Caco-2 (cell line): ENCODE results near the gene CCDC117. TPM values are rescaled to one million over a fixed set of nuclear protein-coding genes. Genes with fewer than 3 reads are reported as not detected.
"Not testable (repeated sequence)": the region's sequence is repeated elsewhere in the genome, so short reads cannot be mapped to it uniquely, and the experiment has no call there.

ENCODE experiments used
- BruUV-seq: library from RNA; stranded (reverse); fragments of 400-500 nt; replicated peaks from 2 replicates; lab custom pipeline; 2021; lab: Mats Ljungman, UMichigan
- CTCF ChIA-PET: fragments of 300-600 bp; sonication (Branson Sonifier 250); formaldehyde crosslinking; loops from one replicate; lab custom pipeline; 2022; ENCODE audit warnings: antibody characterized with exemption; lab: Charles Lee
- POLR2A ChIA-PET: fragments of 300-600 bp; sonication (Branson Sonifier 250); formaldehyde crosslinking; loops from one replicate; lab custom pipeline; 2022; ENCODE audit warnings: antibody characterized with exemption; lab: Charles Lee
- DNase-seq, 2 experiments: peaks; one replicate each; pipeline versions ENCODE4 v3.0.0 to v3.0.0-alpha.2; 2020 to 2022
- H3K27me3 ChIP-seq: replicated peaks from 2 replicates; pipeline ENCODE4 v1.6.0; 2011; ENCODE audit warnings: low read length; ENCODE audit not compliant: control insufficient read depth, insufficient read depth
- H3K36me3 ChIP-seq: 2 replicates; pipeline ENCODE4 v1.5.1; 2011; ENCODE audit warnings: low read length; ENCODE audit not compliant: control insufficient read depth, insufficient read depth
- H3K4me1 ChIP-seq: fragments of 250-450 bp; sonication (Bioruptor Pico); 2 replicates; pipeline ENCODE4 v1.5.1; 2020; ENCODE audit warnings: mild to moderate bottlenecking
- H3K4me3 ChIP-seq: 2 replicates; pipeline ENCODE4 v1.5.1; 2011; ENCODE audit warnings: low read depth, mild to moderate bottlenecking, control low read depth, low read length
- H3K9me3 ChIP-seq: fragments of 250-450 bp; sonication (Bioruptor Pico); 2 replicates; pipeline ENCODE4 v1.5.1; 2020; ENCODE audit warnings: mild to moderate bottlenecking, moderate library complexity
- H3K27ac Mint-ChIP-seq: one replicate; pipeline ENCODE4 v1.8.0; 2022; ENCODE audit warnings: mixed read lengths; ENCODE audit not compliant: unreplicated experiment
- H3K27me3 Mint-ChIP-seq: one replicate; pipeline ENCODE4 v1.8.0; 2022; ENCODE audit warnings: mixed read lengths; ENCODE audit not compliant: insufficient read depth, unreplicated experiment
- H3K36me3 Mint-ChIP-seq: one replicate; pipeline ENCODE4 v1.8.0; 2022; ENCODE audit warnings: mild to moderate bottlenecking, mixed read lengths; ENCODE audit not compliant: insufficient read depth, unreplicated experiment
- H3K4me1 Mint-ChIP-seq: one replicate; pipeline ENCODE4 v1.8.0; 2022; ENCODE audit warnings: low read depth, mixed read lengths; ENCODE audit not compliant: unreplicated experiment
- H3K4me3 Mint-ChIP-seq: one replicate; pipeline ENCODE4 v1.8.0; 2022; ENCODE audit warnings: mild to moderate bottlenecking, moderate library complexity, mixed read lengths; ENCODE audit not compliant: unreplicated experiment
- H3K9me3 Mint-ChIP-seq: one replicate; pipeline ENCODE4 v1.8.0; 2022; ENCODE audit warnings: mixed read lengths; ENCODE audit not compliant: unreplicated experiment
- CTCF ChIP-seq, 2 experiments: fragments of 200-600 bp in 1 of 2; IDR thresholded peaks; 1 replicate in 1 of 2; 2 replicates in 1 of 2; pipeline versions ENCODE4 v1.5.1 to v1.8.0; 2011 to 2022; ENCODE audit warnings: antibody characterized with exemption in 1 of 2, control low read depth in 1 of 2, inconsistent platforms in 1 of 2, low read depth in 1 of 2, low read length in 1 of 2, mild to moderate bottlenecking in 1 of 2, moderate library complexity in 1 of 2; ENCODE audit not compliant: insufficient read depth in 1 of 2, severe bottlenecking in 1 of 2, unreplicated experiment in 1 of 2
- intact Hi-C: fragments of 100-400 bp; cut with micrococcal nuclease; formaldehyde crosslinking; loops from one replicate; pipeline ENCODE4 v1.10.0; 2022; ENCODE audit not compliant: unreplicated experiment
- total RNA-seq: library from RNA; stranded (reverse); gene quantifications from 2 replicates; pipeline ENCODE4 v1.2.3, GENCODE V29; 2022

The CCDC117 gene
- total RNA-seq, 1 experiment from 2014 or later = 27.8 TPM

- H3K9me3 Mint-ChIP-seq = no peaks in the 10 kb centered on the region
- intact Hi-C loops = loop anchor here (1.0 kb wide), 2 partner anchors 15 to 24 kb away; no protein-coding TSS in a partner anchor
- H3K36me3 Mint-ChIP-seq = peaks cover 12% of the 10 kb centered on the region
- no peak for TF ChIP-seq CTCF (IDR thresholded peaks at IDR 0.05; ENCODE audit: insufficient read depth in 1 of 2, low read depth in 1 of 2, low read length in 1 of 2, severe bottlenecking in 1 of 2, unreplicated experiment in 1 of 2)
- peak; percentile 65 to 73 for DNase-seq
- Histone ChIP-seq H3K4me1 (peaks cover 58% of the 10 kb centered on the region), H3K9me3 (no peaks in the 10 kb centered on the region), H3K4me3 (no peak overlapping the region), H3K36me3 (no peaks in the 10 kb centered on the region), H3K27me3 (no peaks in the 10 kb centered on the region)
- ChIA-PET POLR2A (interaction anchor here (0.6 to 1.9 kb wide), 3 partner anchors 14 to 24 kb away, joined by 3 to 9 read pairs (median 3); partner anchors contain the start of gene XBP1), CTCF (interaction anchor here (1.5 kb wide), 1 partner anchor 10 kb away, joined by 9 read pairs; no protein-coding TSS in a partner anchor)
- H3K27ac Mint-ChIP-seq = peak overlapping the region; percentile 85
- peaks cover 44% of the 10 kb centered on the region for H3K4me1 Mint-ChIP-seq
- BruUV-seq = TSS peak; percentile 8
- peak overlapping the region; percentile 46 for H3K4me3 Mint-ChIP-seq
- no peaks in the 10 kb centered on the region for H3K27me3 Mint-ChIP-seq
Observed at GRCh38 chr22:28822930-28823551, 50.5 kb downstream of the CCDC117 start.

DNA sequence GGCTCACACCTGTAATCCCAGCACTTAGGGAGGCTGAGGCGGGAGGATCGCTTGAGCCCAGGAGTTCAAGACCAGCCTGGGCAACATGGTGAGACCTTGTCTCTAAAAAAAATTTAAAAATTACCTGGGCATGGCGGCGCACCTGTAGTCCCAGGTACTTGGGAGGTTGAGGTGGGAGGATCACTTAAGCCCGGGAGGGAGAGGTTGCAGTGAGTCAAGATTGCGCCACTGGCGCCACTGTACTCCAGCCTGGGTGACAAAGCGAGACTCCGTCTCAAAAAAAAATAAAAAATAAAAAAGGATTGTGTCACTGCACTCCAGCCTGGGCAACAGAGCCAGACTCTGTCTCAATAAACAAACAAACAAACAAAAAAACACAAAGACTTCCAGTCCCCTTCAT lies 52.0 kb downstream of the CCDC117 start:
- intact Hi-C loops, H3K27me3 Mint-ChIP-seq, H3K27ac Mint-ChIP-seq, H3K36me3 ChIP-seq, POLR2A ChIA-PET, H3K4me3 ChIP-seq, H3K27me3 ChIP-seq, H3K9me3 ChIP-seq, H3K9me3 Mint-ChIP-seq, H3K4me3 Mint-ChIP-seq, DNase-seq, CTCF ChIA-PET, BruUV-seq: not testable (repeated sequence)
- Mint-ChIP-seq H3K4me1 (peaks cover 32% of the 10 kb centered on the region), H3K36me3 (peaks cover 12% of the 10 kb centered on the region)
- H3K4me1 ChIP-seq = peaks cover 43% of the 10 kb centered on the region

DNA sequence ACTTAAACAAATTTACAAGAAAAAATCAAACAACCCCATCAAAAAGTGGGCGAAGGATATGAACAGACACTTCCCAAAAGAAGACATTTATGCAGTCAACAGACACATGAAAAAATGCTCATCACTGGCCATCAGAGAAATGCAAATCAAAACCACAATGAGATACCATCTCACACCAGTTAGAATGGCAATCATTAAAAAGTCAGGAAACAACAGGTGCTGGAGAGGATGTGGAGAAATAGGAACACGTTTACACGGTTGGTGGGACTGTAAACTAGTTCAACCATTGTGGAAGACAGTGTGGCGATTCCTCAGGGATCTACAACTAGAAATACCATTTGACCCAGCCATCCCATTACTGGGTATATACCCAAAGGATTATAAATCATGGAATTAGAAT lies 53.9 kb downstream of the CCDC117 start:
- peaks cover 13% of the 10 kb centered on the region for H3K36me3 Mint-ChIP-seq
- POLR2A ChIA-PET, H3K27me3 ChIP-seq, H3K27ac Mint-ChIP-seq, H3K4me3 ChIP-seq, DNase-seq, H3K27me3 Mint-ChIP-seq, H3K9me3 Mint-ChIP-seq, BruUV-seq, CTCF ChIA-PET, H3K4me3 Mint-ChIP-seq, H3K36me3 ChIP-seq, H3K9me3 ChIP-seq: not testable (repeated sequence)
- peaks cover 27% of the 10 kb centered on the region for H3K4me1 Mint-ChIP-seq
- intact Hi-C loops = loop anchor here (5.0 kb wide), 1 partner anchor 84 kb away; the partner anchor contains the start of genes CHEK2 and HSCB
- H3K4me1 ChIP-seq = peaks cover 32% of the 10 kb centered on the region

- H3K4me3 ChIP-seq = no peak overlapping the region
- H3K9me3 ChIP-seq = no peaks in the 10 kb centered on the region
- Mint-ChIP-seq H3K36me3 (peaks cover 13% of the 10 kb centered on the region), H3K27me3 (no peaks in the 10 kb centered on the region), H3K9me3 (no peaks in the 10 kb centered on the region), H3K27ac (no peak overlapping the region), H3K4me3 (no peak overlapping the region), H3K4me1 (peaks cover 25% of the 10 kb centered on the region)
- ChIA-PET CTCF (no interaction called here), POLR2A (no interaction called here)
- DNase-seq = no peak
- TF ChIP-seq CTCF (IDR thresholded peaks at IDR 0.05; ENCODE audit: insufficient read depth in 1 of 2, low read depth in 1 of 2, low read length in 1 of 2, severe bottlenecking in 1 of 2, unreplicated experiment in 1 of 2) = no peak
- no peaks in the 10 kb centered on the region for H3K36me3 ChIP-seq
- no peaks in the 10 kb centered on the region for H3K27me3 ChIP-seq
- no TSS peak for BruUV-seq
- intact Hi-C loops = loop anchor here (5.0 kb wide), 1 partner anchor 85 kb away; the partner anchor contains the start of genes CHEK2 and HSCB
- peaks cover 28% of the 10 kb centered on the region for H3K4me1 ChIP-seq
Observed at GRCh38 chr22:28826921-28827320, 54.4 kb downstream of the CCDC117 start.
